IMR-90 (cell line): ENCODE results near the gene SDK1. TPM values are rescaled to one million over a fixed set of nuclear protein-coding genes. Genes with fewer than 3 reads are reported as not detected.

Experiments used
- ATAC-seq: fragments of 200-7000 bp; cut with Tn5 transposase; 2 replicates; pipeline ENCODE4 v1.9.1; 2020; ENCODE audit warnings: low read depth, mild to moderate bottlenecking, moderate library complexity
- BruUV-seq: library from RNA; stranded (reverse); fragments of 400-500 nt; replicated peaks from 2 replicates; lab custom pipeline; 2021; lab: Mats Ljungman, UMichigan
- CTCF ChIA-PET: fragments of 300-600 bp; formaldehyde crosslinking; extraction: SDS; loops from one replicate; lab custom pipeline; 2021; ENCODE audit warnings: antibody characterized with exemption; lab: Yijun Ruan, JAX
- POLR2A ChIA-PET: fragments of 300-600 bp; sonication (Branson Sonifier 250); formaldehyde crosslinking; loops from one replicate; lab custom pipeline; 2022; ENCODE audit warnings: antibody characterized with exemption; ENCODE audit not compliant: unreplicated experiment; lab: Charles Lee
- DNase-seq: peaks from one replicate; pipeline ENCODE4 v3.0.0; 2013
- H2AFZ ChIP-seq: replicated peaks from 2 replicates; pipeline ENCODE3; 2013; ENCODE audit warnings: low read length, mild to moderate bottlenecking; ENCODE audit not compliant: poor library complexity
- H2AK5ac ChIP-seq: 2 replicates; pipeline ENCODE4 v1.6.1; 2013; ENCODE audit warnings: low read depth, low read length, inconsistent platforms
- H2AK9ac ChIP-seq: replicated peaks from 2 replicates; pipeline ENCODE3; 2013; ENCODE audit warnings: mild to moderate bottlenecking, low read depth, low read length, moderate library complexity; ENCODE audit not compliant: poor library complexity
- H2BK120ac ChIP-seq: 2 replicates; pipeline ENCODE4 v1.6.1; 2013; ENCODE audit warnings: low read depth, low read length, inconsistent platforms
- H2BK15ac ChIP-seq: 3 replicates; pipeline ENCODE4 v1.6.1; 2013; ENCODE audit warnings: low read depth, low read length, inconsistent platforms
- H2BK20ac ChIP-seq: 2 replicates; pipeline ENCODE4 v1.6.1; 2013; ENCODE audit warnings: low read depth, mild to moderate bottlenecking, inconsistent platforms, low read length, moderate library complexity
- H2BK5ac ChIP-seq: 2 replicates; pipeline ENCODE4 v1.6.1; 2013; ENCODE audit warnings: mild to moderate bottlenecking, low read depth, low read length, inconsistent platforms; ENCODE audit not compliant: poor library complexity, severe bottlenecking
- H3K14ac ChIP-seq: replicated peaks from 2 replicates; pipeline ENCODE4 v1.6.1; 2013; ENCODE audit warnings: low read depth, low read length, inconsistent platforms
- H3K18ac ChIP-seq: 2 replicates; pipeline ENCODE4 v1.6.1; 2013; ENCODE audit warnings: low read depth, low read length, control low read depth
- H3K23ac ChIP-seq: 2 replicates; pipeline ENCODE4 v1.6.1; 2013; ENCODE audit warnings: low read depth, low read length, inconsistent platforms
- H3K27ac ChIP-seq: 2 replicates; pipeline ENCODE4 v1.5.1; 2013; ENCODE audit warnings: mild to moderate bottlenecking, control low read depth, low read length; ENCODE audit not compliant: insufficient read depth
- H3K27me3 ChIP-seq: 2 replicates; pipeline ENCODE4 v1.6.1; 2013; ENCODE audit warnings: low read length; ENCODE audit not compliant: control insufficient read depth, insufficient read depth
- H3K36me3 ChIP-seq: 2 replicates; pipeline ENCODE4 v1.6.1; 2013; ENCODE audit warnings: low read length, mixed read lengths; ENCODE audit not compliant: control insufficient read depth, insufficient read depth
- H3K4ac ChIP-seq: 2 replicates; pipeline ENCODE4 v1.6.1; 2013; ENCODE audit warnings: low read depth, low read length, inconsistent platforms
- H3K4me1 ChIP-seq: 2 replicates; pipeline ENCODE4 v1.6.1; 2013; ENCODE audit warnings: low read length, mixed read lengths; ENCODE audit not compliant: control insufficient read depth, insufficient read depth
- H3K4me2 ChIP-seq: 2 replicates; pipeline ENCODE4 v1.6.1; 2013; ENCODE audit warnings: low read depth, mild to moderate bottlenecking, control low read depth, low read length, moderate library complexity
- H3K4me3 ChIP-seq: 2 replicates; pipeline ENCODE4 v1.5.1; 2013; ENCODE audit warnings: low read depth, mild to moderate bottlenecking, control low read depth, low read length, moderate library complexity; ENCODE audit not compliant: insufficient read depth
- H3K56ac ChIP-seq: 2 replicates; pipeline ENCODE4 v1.6.1; 2013; ENCODE audit warnings: low read length, inconsistent platforms; ENCODE audit not compliant: insufficient read depth; ENCODE audit errors: extremely low read depth
- H3K79me1 ChIP-seq, 2 experiments: 2 replicates each; pipeline ENCODE4 v1.6.1; 2013; ENCODE audit warnings: low read length in 2 of 2, inconsistent platforms in 1 of 2, low read depth in 1 of 2
- H3K9ac ChIP-seq: 2 replicates; pipeline ENCODE4 v1.6.1; 2013; ENCODE audit warnings: low read depth, low read length, control low read depth
- H3K9me1 ChIP-seq: 2 replicates; pipeline ENCODE4 v1.6.1; 2013; ENCODE audit warnings: low read length, inconsistent platforms; ENCODE audit not compliant: insufficient read depth
- H3K9me3 ChIP-seq: 2 replicates; pipeline ENCODE4 v1.6.1; 2013; ENCODE audit warnings: low read length; ENCODE audit not compliant: control insufficient read depth, insufficient read depth
- H4K20me1 ChIP-seq: 2 replicates; pipeline ENCODE4 v1.6.1; 2013; ENCODE audit warnings: low read length, inconsistent platforms; ENCODE audit not compliant: insufficient read depth
- H4K5ac ChIP-seq: 2 replicates; pipeline ENCODE4 v1.6.1; 2013; ENCODE audit warnings: mild to moderate bottlenecking, low read depth, low read length, control low read depth
- H4K8ac ChIP-seq, 2 experiments: 2 replicates each; pipeline ENCODE4 v1.6.1; 2013; ENCODE audit warnings: low read depth in 2 of 2, low read length in 2 of 2, control low read depth in 1 of 2, inconsistent platforms in 1 of 2
- H4K91ac ChIP-seq: 2 replicates; pipeline ENCODE4 v1.6.1; 2013; ENCODE audit warnings: low read depth, low read length, inconsistent platforms; ENCODE audit not compliant: insufficient read depth
- BHLHE40 ChIP-seq: fragments of 150-350 bp; IDR thresholded peaks from 2 replicates; pipeline ENCODE4 v1.6.1; 2016; ENCODE audit warnings: mild to moderate bottlenecking, low read depth, low read length
- CEBPB ChIP-seq: IDR thresholded peaks from 2 replicates; pipeline ENCODE4 v1.6.1; 2012; ENCODE audit warnings: low read depth, low read length, improper control_type of control experiment
- CHD1 ChIP-seq: IDR thresholded peaks from 2 replicates; pipeline ENCODE4 v1.6.1; 2012; ENCODE audit warnings: low read depth, low read length, improper control_type of control experiment
- FOS ChIP-seq: fragments of 150-350 bp; IDR thresholded peaks from 2 replicates; pipeline ENCODE4 v1.6.1; 2016; ENCODE audit warnings: low read depth, low read length
- MAFK ChIP-seq: IDR thresholded peaks from 2 replicates; pipeline ENCODE4 v1.6.1; 2012; ENCODE audit warnings: low read depth, low read length, improper control_type of control experiment
- MAZ ChIP-seq: IDR thresholded peaks from 2 replicates; pipeline ENCODE4 v1.6.1; 2012; ENCODE audit warnings: low read depth, mild to moderate bottlenecking, low read length, improper control_type of control experiment, moderate library complexity, borderline replicate concordance
- MXI1 ChIP-seq: IDR thresholded peaks from 2 replicates; pipeline ENCODE4 v1.6.1; 2012; ENCODE audit warnings: low read depth, mild to moderate bottlenecking, low read length, moderate library complexity, borderline replicate concordance
- NFE2L2 ChIP-seq: fragments of 150-350 bp; IDR thresholded peaks from 2 replicates; pipeline ENCODE4 v1.6.1; 2016; ENCODE audit warnings: low read depth, mild to moderate bottlenecking, low read length
- POLR2A ChIP-seq: IDR thresholded peaks from 2 replicates; pipeline ENCODE4 v1.6.1; 2012; ENCODE audit warnings: mild to moderate bottlenecking, low read depth, low read length
- RAD21 ChIP-seq: IDR thresholded peaks from 2 replicates; pipeline ENCODE4 v1.6.1; 2012; ENCODE audit warnings: low read length, improper control_type of control experiment
- RCOR1 ChIP-seq: IDR thresholded peaks from 2 replicates; pipeline ENCODE4 v1.6.1; 2012; ENCODE audit warnings: mild to moderate bottlenecking, low read length, improper control_type of control experiment; ENCODE audit not compliant: insufficient replicate concordance
- RFX5 ChIP-seq: IDR thresholded peaks from 2 replicates; pipeline ENCODE4 v1.8.0; 2012; ENCODE audit warnings: low read depth, mild to moderate bottlenecking, low read length, moderate library complexity
- SMC3 ChIP-seq: fragments of 150-350 bp; IDR thresholded peaks from 2 replicates; pipeline ENCODE4 v1.6.1; 2016; ENCODE audit warnings: low read depth, mild to moderate bottlenecking, antibody characterized with exemption, low read length, moderate library complexity
- WGBS, 2 experiments: methylation state at CpG; one replicate each; pipeline versions ENCODE4 v1.1.5 to v1.1.7; 2013; ENCODE audit warnings: missing lambda C conversion rate in 2 of 2; ENCODE audit not compliant: insufficient read length in 1 of 2; ENCODE audit errors: extremely low coverage in 2 of 2; 5-methylcytosine and 5-hydroxymethylcytosine counted together
- dilution Hi-C: fragments of 300-500 bp; cut with HindIII; formaldehyde crosslinking; loops from one replicate; pipeline ENCODE4 v1.14.3; 2018; ENCODE audit warnings: low sequenced_read_pairs; ENCODE audit not compliant: unreplicated experiment
- in situ Hi-C: fragments of 300-500 bp; cut with MboI; formaldehyde crosslinking; loops from 3 replicates; pipeline ENCODE4 v1.14.3; 2019; ENCODE audit warnings: low sequenced_read_pairs, inconsistent platforms, mixed read lengths
- intact Hi-C: fragments of 100-400 bp; cut with micrococcal nuclease; formaldehyde crosslinking; loops from 2 replicates; pipeline ENCODE4 v1.10.0; 2022
- polyA plus RNA-seq, 3 experiments: library from polyadenylated mRNA; depleted of rRNA; stranded (reverse); fragments of >200 nt; gene quantifications; 2 replicates each; pipeline ENCODE4 v1.2.3, GENCODE V29; 2012; ENCODE audit warnings: low replicate concordance in 1 of 3
- total RNA-seq: library from RNA; depleted of rRNA; stranded (reverse); fragments of >200 nt; gene quantifications from 2 replicates; pipeline ENCODE4 v1.2.3, GENCODE V29; 2012
- TF ChIP-seq, protein P1 (sequence below): fragments of 150-350 bp; IDR thresholded peaks from 2 replicates; pipeline ENCODE4 v1.6.1; 2017; ENCODE audit warnings: mild to moderate bottlenecking, antibody characterized with exemption, low read length, low read depth
- TF ChIP-seq, protein P2 (sequence below): fragments of 150-350 bp; IDR thresholded peaks from 2 replicates; pipeline ENCODE4 v1.6.1; 2016; ENCODE audit warnings: low read depth, mild to moderate bottlenecking, low read length, moderate library complexity, borderline replicate concordance
- TF ChIP-seq, protein P3 (sequence below): conservative IDR thresholded peaks from 2 replicates; pipeline ENCODE4 v1.5.1; 2012; ENCODE audit warnings: mild to moderate bottlenecking, low read depth, low read length, improper control_type of control experiment

SDK1 gene
- total and polyA plus RNA-seq, 2 of the 4 experiments (the other 2 are of a cell fraction), result 1.5 to 1.6 TPM

DNA sequence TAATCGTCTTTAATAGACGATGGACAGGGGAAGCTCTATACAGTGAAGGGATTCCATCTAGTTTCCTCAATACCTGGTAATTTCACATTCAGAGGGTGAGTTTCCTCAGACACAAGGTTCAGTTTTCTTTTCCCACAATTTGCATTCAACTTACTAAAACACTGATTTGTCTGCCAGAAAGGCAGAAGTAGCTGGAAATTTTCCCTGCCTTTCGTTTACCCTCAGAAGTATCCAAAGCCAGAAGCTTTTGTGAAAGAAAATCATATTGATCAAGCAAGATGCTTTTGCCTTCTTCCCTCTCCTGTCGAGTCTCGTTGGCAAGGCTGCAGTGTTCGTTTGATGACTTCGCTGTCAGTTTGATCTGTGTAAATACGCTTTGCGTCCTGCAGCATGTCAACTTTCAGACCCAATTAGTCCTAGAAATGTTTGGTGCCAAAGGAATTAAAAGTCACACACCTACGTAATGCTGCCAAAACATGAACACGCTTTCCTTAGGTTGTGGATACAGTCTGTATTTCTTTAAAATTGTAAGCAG, 749.1 kb downstream of the SDK1 start:
- POLR2A ChIA-PET, result no interaction called here
- no peak overlapping the region for H2AK9ac ChIP-seq
- BruUV-seq, result no TSS peak

More for the DNA sequence above, 749.1 kb downstream of the SDK1 start:
- H3K9me3 ChIP-seq, result peaks cover 9% of the 10 kb centered on the region; the same call in 1 of the 2 replicates
- no peak overlapping the region for H3K27ac ChIP-seq
- H3K9ac ChIP-seq, result no peak overlapping the region
- in situ Hi-C loops (no loop called here), dilution Hi-C loops (no loop called here), intact Hi-C loops (no loop called here)
- no peak overlapping the region for H2BK15ac ChIP-seq
- no peak overlapping the region for H3K14ac ChIP-seq
- DNase-seq (no peak), ATAC-seq (no peak)
- H2AK5ac ChIP-seq, result no peak overlapping the region
- no CpG with 5 or more reads among the region's 11 CpGs for WGBS, 2 experiments
- H2AFZ ChIP-seq, result no peak overlapping the region
- no peak overlapping the region for H2BK120ac ChIP-seq
- no peaks in the 10 kb centered on the region for H3K9me1 ChIP-seq
- H4K20me1 ChIP-seq, result no peaks in the 10 kb centered on the region
- no peak overlapping the region for H2BK20ac ChIP-seq
- no peak overlapping the region for H4K8ac ChIP-seq
- H4K91ac ChIP-seq, result no peak overlapping the region
- no peaks in the 10 kb centered on the region for H3K27me3 ChIP-seq
- CTCF ChIA-PET, result no interaction called here
- no peaks in the 10 kb centered on the region for H3K79me1 ChIP-seq
- no peak overlapping the region for H3K18ac ChIP-seq
- no peak overlapping the region for H3K4me2 ChIP-seq
- no peaks in the 10 kb centered on the region for H3K4me1 ChIP-seq
- H3K56ac ChIP-seq, result no peak overlapping the region
- no peaks in the 10 kb centered on the region for H3K36me3 ChIP-seq
- TF ChIP-seq MXI1 (no peak), CEBPB (no peak), FOS (no peak), NFE2L2 (no peak), RFX5 (no peak), RCOR1 (no peak), SMC3 (no peak), MAZ (no peak), RAD21 (no peak), MAFK (no peak), POLR2A (no peak), BHLHE40 (no peak), CHD1 (no peak)
- TF ChIP-seq, protein P1, sequence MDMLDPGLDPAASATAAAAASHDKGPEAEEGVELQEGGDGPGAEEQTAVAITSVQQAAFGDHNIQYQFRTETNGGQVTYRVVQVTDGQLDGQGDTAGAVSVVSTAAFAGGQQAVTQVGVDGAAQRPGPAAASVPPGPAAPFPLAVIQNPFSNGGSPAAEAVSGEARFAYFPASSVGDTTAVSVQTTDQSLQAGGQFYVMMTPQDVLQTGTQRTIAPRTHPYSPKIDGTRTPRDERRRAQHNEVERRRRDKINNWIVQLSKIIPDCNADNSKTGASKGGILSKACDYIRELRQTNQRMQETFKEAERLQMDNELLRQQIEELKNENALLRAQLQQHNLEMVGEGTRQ, result no peak
- TF ChIP-seq, protein P2, sequence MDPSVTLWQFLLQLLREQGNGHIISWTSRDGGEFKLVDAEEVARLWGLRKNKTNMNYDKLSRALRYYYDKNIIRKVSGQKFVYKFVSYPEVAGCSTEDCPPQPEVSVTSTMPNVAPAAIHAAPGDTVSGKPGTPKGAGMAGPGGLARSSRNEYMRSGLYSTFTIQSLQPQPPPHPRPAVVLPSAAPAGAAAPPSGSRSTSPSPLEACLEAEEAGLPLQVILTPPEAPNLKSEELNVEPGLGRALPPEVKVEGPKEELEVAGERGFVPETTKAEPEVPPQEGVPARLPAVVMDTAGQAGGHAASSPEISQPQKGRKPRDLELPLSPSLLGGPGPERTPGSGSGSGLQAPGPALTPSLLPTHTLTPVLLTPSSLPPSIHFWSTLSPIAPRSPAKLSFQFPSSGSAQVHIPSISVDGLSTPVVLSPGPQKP, result no peak
- TF ChIP-seq, protein P3, sequence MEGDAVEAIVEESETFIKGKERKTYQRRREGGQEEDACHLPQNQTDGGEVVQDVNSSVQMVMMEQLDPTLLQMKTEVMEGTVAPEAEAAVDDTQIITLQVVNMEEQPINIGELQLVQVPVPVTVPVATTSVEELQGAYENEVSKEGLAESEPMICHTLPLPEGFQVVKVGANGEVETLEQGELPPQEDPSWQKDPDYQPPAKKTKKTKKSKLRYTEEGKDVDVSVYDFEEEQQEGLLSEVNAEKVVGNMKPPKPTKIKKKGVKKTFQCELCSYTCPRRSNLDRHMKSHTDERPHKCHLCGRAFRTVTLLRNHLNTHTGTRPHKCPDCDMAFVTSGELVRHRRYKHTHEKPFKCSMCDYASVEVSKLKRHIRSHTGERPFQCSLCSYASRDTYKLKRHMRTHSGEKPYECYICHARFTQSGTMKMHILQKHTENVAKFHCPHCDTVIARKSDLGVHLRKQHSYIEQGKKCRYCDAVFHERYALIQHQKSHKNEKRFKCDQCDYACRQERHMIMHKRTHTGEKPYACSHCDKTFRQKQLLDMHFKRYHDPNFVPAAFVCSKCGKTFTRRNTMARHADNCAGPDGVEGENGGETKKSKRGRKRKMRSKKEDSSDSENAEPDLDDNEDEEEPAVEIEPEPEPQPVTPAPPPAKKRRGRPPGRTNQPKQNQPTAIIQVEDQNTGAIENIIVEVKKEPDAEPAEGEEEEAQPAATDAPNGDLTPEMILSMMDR, result no peak
- H4K5ac ChIP-seq, result no peak overlapping the region
- no peak overlapping the region for H2BK5ac ChIP-seq
- H3K23ac ChIP-seq, result no peak overlapping the region
- H3K4me3 ChIP-seq, result no peak overlapping the region
- H3K4ac ChIP-seq, result no peak overlapping the region
